Measurements from ENCODE around the gene FDX1. TPM values are rescaled to one million over a fixed set of nuclear protein-coding genes. Genes with fewer than 3 reads are reported as not detected.

Gene FDX1
- total RNA-seq, 1 donor from 2014 or later, result 9.1 TPM

DNA sequence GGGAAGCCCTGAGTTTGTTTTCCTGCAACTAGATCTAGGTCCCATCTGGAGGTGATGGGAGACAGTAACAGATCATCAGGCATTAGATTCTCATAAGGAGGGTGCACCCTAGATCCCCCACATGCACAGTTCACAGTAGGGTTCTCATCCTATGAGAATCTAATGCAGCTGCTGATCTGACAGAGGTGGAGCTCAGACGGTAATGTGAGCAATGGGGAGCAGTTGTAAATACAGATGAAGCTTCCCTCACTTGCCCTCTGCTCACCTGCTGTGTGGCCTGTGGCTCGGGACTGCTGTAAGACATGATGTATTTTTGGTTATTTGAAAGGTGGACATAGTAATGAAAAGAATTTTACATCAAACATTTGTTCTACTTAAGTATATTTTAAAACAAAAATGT, 20.5 kb downstream of the FDX1 start:
- no peak for DNase-seq (ENCODE audit: extremely low spot score in 2 of 2)
- no peaks in the 10 kb centered on the region for H3K27me3 ChIP-seq
- H3K4me3 ChIP-seq, result no peak overlapping the region
- no peak overlapping the region for H3K27ac ChIP-seq
- H3K36me3 ChIP-seq, result no peaks in the 10 kb centered on the region
- TF ChIP-seq, protein P1, sequence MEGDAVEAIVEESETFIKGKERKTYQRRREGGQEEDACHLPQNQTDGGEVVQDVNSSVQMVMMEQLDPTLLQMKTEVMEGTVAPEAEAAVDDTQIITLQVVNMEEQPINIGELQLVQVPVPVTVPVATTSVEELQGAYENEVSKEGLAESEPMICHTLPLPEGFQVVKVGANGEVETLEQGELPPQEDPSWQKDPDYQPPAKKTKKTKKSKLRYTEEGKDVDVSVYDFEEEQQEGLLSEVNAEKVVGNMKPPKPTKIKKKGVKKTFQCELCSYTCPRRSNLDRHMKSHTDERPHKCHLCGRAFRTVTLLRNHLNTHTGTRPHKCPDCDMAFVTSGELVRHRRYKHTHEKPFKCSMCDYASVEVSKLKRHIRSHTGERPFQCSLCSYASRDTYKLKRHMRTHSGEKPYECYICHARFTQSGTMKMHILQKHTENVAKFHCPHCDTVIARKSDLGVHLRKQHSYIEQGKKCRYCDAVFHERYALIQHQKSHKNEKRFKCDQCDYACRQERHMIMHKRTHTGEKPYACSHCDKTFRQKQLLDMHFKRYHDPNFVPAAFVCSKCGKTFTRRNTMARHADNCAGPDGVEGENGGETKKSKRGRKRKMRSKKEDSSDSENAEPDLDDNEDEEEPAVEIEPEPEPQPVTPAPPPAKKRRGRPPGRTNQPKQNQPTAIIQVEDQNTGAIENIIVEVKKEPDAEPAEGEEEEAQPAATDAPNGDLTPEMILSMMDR (IDR thresholded peaks at IDR 0.05), result no peak
- no peak for TF ChIP-seq POLR2AphosphoS5 (IDR thresholded peaks at IDR 0.05; ENCODE audit: insufficient read depth in 1 of 2, low read depth in 1 of 2)
- no peak for TF ChIP-seq POLR2A (IDR thresholded peaks at IDR 0.05)
- H3K9me3 ChIP-seq, result no peaks in the 10 kb centered on the region
- intact Hi-C loops (cut with DNase I), result no loop called here
- H3K4me1 ChIP-seq, result no peaks in the 10 kb centered on the region

DNA sequence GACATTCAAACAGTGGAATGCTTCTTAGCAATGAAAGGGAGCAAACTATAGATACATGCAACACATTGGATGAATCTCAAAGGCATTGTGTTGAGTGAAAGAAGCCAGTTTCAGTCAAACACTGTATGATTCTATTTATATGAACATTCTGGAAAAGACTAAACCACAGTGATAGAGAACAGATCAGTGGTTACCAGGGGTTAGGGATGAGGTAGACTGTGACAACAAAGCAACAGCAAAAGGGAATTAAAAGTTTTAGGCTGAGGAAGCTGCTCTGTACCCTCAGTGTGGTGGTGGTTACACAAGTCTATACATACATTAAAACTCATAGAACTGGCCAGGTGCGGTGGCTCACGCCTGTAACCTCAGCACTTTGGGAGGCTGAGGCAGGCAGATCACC, 23.0 kb downstream of the FDX1 start:
- H3K9me3 ChIP-seq, result no peaks in the 10 kb centered on the region
- intact Hi-C loops (cut with DNase I), result no loop called here
- no peaks in the 10 kb centered on the region for H3K36me3 ChIP-seq
- H3K4me1 ChIP-seq, result no peaks in the 10 kb centered on the region
- H3K4me3 ChIP-seq, result no peak overlapping the region
- DNase-seq (ENCODE audit: extremely low spot score in 2 of 2), result no peak
- TF ChIP-seq, protein P1 (IDR thresholded peaks at IDR 0.05), result no peak
- no peak for TF ChIP-seq POLR2A (IDR thresholded peaks at IDR 0.05)
- no peak for TF ChIP-seq POLR2AphosphoS5 (IDR thresholded peaks at IDR 0.05; ENCODE audit: insufficient read depth in 1 of 2, low read depth in 1 of 2)
- H3K27me3 ChIP-seq, result no peaks in the 10 kb centered on the region
- no peak overlapping the region for H3K27ac ChIP-seq

DNA sequence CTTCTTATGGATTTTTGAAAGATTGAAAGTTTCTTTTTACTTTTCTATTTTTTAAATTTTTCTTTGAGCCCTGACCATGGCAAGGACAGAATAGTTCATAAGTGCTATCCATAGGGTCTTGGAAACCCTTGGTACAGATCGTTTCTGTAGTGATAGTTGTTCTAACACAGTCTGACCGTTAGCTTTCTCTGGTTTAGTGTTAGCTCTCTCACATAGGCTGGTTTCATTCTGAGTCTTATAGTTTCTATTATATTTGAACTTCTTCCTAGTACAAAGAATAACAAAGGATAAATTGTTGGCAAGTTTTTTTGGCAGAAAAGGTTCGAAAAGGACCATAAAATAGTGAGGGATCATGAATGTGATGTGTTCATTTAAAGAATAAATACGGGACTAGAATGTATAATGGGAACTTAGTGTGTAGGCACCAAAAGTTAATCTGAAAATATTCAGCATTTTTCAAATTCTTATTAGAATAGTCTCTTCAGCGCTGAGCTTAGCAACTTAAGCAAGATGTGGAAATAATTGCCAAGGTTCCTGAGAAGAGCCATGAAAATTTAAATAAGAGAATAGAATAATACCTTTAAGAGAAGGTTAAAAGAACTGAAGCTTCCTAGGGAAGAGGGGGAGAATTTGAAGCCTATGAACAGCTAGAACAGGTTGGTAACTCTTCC, 24.1 kb downstream of the FDX1 start:
- Histone ChIP-seq H3K4me1 (no peaks in the 10 kb centered on the region), H3K27ac (no peak overlapping the region), H3K27me3 (no peaks in the 10 kb centered on the region), H3K36me3 (no peaks in the 10 kb centered on the region), H3K4me3 (no peak overlapping the region), H3K9me3 (no peaks in the 10 kb centered on the region)
- TF ChIP-seq, protein P1 (IDR thresholded peaks at IDR 0.05), result no peak
- no peak for TF ChIP-seq POLR2A (IDR thresholded peaks at IDR 0.05)
- no peak for TF ChIP-seq POLR2AphosphoS5 (IDR thresholded peaks at IDR 0.05; ENCODE audit: insufficient read depth in 1 of 2, low read depth in 1 of 2)
- no peak for DNase-seq (ENCODE audit: extremely low spot score in 2 of 2)
- intact Hi-C loops (cut with DNase I), result no loop called here

DNA sequence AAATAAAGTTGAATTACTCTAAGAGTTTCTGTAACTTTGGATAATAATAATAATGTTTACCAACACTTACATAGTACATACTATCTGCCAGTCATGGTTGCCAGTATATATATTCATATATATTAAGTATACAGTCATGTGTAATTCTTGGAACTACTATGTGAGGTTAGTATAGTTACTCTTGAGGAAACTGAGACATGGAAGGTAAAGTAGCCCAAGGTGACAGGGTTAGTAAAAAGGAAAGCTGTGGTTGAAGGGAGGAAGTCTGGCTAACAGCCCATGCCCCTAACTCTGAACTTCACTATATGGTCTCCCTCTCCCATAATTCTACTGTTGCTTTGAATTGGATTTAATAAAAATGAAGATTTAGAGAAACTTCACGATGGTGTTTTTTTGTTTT, 24.9 kb downstream of the FDX1 start:
- Histone ChIP-seq H3K4me3 (no peak overlapping the region), H3K27ac (no peak overlapping the region), H3K4me1 (no peaks in the 10 kb centered on the region), H3K27me3 (no peaks in the 10 kb centered on the region), H3K36me3 (no peaks in the 10 kb centered on the region), H3K9me3 (no peaks in the 10 kb centered on the region)
- TF ChIP-seq POLR2A (IDR thresholded peaks at IDR 0.05) (no peak), POLR2AphosphoS5 (IDR thresholded peaks at IDR 0.05; ENCODE audit: insufficient read depth in 1 of 2, low read depth in 1 of 2) (no peak)
- TF ChIP-seq, protein P1 (IDR thresholded peaks at IDR 0.05), result no peak
- intact Hi-C loops (cut with DNase I), result no loop called here
- DNase-seq (ENCODE audit: extremely low spot score in 2 of 2), result no peak

DNA sequence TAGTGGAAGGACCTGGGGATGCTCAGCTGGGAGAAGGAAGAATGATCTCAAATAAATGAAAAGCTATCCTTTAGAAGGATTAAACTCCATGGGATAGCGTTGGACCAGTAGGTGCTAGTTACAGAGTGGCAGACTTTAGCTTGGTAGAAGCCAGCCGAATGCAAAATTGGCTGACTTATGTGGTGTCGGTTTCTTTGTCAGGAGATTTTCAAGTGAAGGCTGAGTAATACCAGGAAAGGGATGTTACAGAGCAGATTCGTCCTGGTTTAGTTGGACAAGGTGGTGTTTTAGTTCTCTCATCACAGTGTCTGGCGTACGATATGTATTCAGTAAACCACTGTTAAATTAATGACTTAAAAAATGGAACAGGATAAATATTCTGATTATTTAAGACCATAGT, 26.0 kb downstream of the FDX1 start:
- Histone ChIP-seq H3K4me1 (no peaks in the 10 kb centered on the region), H3K27ac (no peak overlapping the region), H3K27me3 (no peaks in the 10 kb centered on the region), H3K9me3 (no peaks in the 10 kb centered on the region), H3K36me3 (no peaks in the 10 kb centered on the region), H3K4me3 (no peak overlapping the region)
- intact Hi-C loops (cut with DNase I), result no loop called here
- TF ChIP-seq POLR2A (IDR thresholded peaks at IDR 0.05), result no peak
- TF ChIP-seq, protein P1 (IDR thresholded peaks at IDR 0.05), result no peak
- no peak for TF ChIP-seq POLR2AphosphoS5 (IDR thresholded peaks at IDR 0.05; ENCODE audit: insufficient read depth in 1 of 2, low read depth in 1 of 2)
- DNase-seq (ENCODE audit: extremely low spot score in 2 of 2), result no peak
